Activated CD4-positive, alpha-beta T cell treated with anti-CD3 and anti-CD28 coated beads, Interleukin-2, amount 10 ng/mL, durations not matched to agents 24 days and 14 days (primary cell): ENCODE results near the gene RPL28. TPM values are rescaled to one million over a fixed set of nuclear protein-coding genes. Genes with fewer than 3 reads are reported as not detected.
"Not testable (repeated sequence)": the region's sequence is repeated elsewhere in the genome, so short reads cannot be mapped to it uniquely, and the experiment has no call there.

Experiments
- DNase-seq: peaks from one replicate; pipeline ENCODE4 v3.0.0; 2022
- H3K27ac Mint-ChIP-seq: one replicate; pipeline ENCODE4 v1.8.0; 2022; ENCODE audit warnings: mild to moderate bottlenecking, mixed read lengths
- H3K27me3 Mint-ChIP-seq: one replicate; pipeline ENCODE4 v1.8.0; 2022; ENCODE audit warnings: mixed read lengths
- H3K36me3 Mint-ChIP-seq: one replicate; pipeline ENCODE4 v1.8.0; 2022; ENCODE audit warnings: low read depth, mild to moderate bottlenecking, mixed read lengths
- H3K4me1 Mint-ChIP-seq: one replicate; pipeline ENCODE4 v1.8.0; 2021; ENCODE audit warnings: mixed read lengths
- H3K4me3 Mint-ChIP-seq: one replicate; pipeline ENCODE4 v1.8.0; 2022; ENCODE audit warnings: mild to moderate bottlenecking, moderate library complexity, mixed read lengths
- H3K9me3 Mint-ChIP-seq: one replicate; pipeline ENCODE4 v1.8.0; 2021; ENCODE audit warnings: mixed read lengths
- intact Hi-C: fragments of 100-400 bp; cut with micrococcal nuclease; formaldehyde crosslinking; loops from one replicate; pipeline ENCODE4 v1.15.1; 2023
- total RNA-seq: library from RNA; stranded (reverse); gene quantifications from 2 replicates; pipeline ENCODE4 v1.2.3, GENCODE V29; 2022

RPL28 gene
- total RNA-seq, 1 donor from 2014 or later: 1,992 TPM

GRCh38 chr19:55441319-55441691, 55.6 kb downstream of the RPL28 start:
- intact Hi-C loops: loop anchor here (5.0 kb wide), 1 partner anchor 279 kb away; no protein-coding TSS in a partner anchor
- Mint-ChIP-seq H3K27me3 (peaks cover 69% of the 10 kb centered on the region), H3K27ac (peak overlapping the region; percentile 3), H3K4me3 (peak overlapping the region; percentile 8), H3K9me3 (no peaks in the 10 kb centered on the region), H3K36me3 (peaks cover 2% of the 10 kb centered on the region), H3K4me1 (peaks cover 14% of the 10 kb centered on the region)
- DNase-seq: no peak

GRCh38 chr19:55441692-55442321, 56.1 kb downstream of the RPL28 start:
- H3K9me3 Mint-ChIP-seq: no peaks in the 10 kb centered on the region
- peaks cover 65% of the 10 kb centered on the region for H3K27me3 Mint-ChIP-seq
- H3K36me3 Mint-ChIP-seq: peaks cover 2% of the 10 kb centered on the region
- H3K27ac Mint-ChIP-seq: peak overlapping the region; percentile 3
- H3K4me3 Mint-ChIP-seq: peak overlapping the region; percentile 8
- peaks cover 14% of the 10 kb centered on the region for H3K4me1 Mint-ChIP-seq
- no peak for DNase-seq
- intact Hi-C loops: loop anchor here (5.0 kb wide), 1 partner anchor 280 kb away; no protein-coding TSS in a partner anchor

DNA sequence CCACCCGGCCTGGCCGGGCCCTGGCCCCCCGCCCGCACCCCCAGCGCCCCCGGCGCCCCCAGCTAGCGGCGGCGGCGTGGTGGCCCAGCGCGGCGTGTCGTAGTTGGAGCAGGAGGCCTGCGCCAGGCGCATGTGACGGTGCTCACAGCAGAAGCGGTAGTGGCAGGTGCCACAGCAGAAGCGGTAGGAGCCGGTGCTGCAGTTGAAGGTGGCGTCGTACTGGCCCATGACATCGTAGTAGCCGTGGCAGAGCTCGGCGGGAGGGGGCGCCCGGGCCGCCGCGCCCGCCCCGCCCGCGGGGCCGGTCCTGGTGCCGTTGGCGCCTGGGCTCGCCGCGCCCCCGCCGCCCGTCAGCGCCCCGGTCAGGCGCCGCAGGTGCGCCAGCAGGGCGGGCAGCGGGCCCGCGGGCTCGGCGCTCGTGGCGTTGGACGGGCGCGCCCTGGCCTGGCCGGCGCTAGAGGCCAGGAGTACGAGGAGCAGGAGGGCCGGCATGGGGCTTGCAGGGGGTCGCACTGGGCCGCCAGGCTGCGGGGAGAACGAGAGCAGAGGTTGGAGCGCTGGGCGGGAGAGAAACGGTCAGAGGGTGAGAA, 56.7 kb downstream of the RPL28 start:
- peaks cover 2% of the 10 kb centered on the region for H3K36me3 Mint-ChIP-seq

DNA sequence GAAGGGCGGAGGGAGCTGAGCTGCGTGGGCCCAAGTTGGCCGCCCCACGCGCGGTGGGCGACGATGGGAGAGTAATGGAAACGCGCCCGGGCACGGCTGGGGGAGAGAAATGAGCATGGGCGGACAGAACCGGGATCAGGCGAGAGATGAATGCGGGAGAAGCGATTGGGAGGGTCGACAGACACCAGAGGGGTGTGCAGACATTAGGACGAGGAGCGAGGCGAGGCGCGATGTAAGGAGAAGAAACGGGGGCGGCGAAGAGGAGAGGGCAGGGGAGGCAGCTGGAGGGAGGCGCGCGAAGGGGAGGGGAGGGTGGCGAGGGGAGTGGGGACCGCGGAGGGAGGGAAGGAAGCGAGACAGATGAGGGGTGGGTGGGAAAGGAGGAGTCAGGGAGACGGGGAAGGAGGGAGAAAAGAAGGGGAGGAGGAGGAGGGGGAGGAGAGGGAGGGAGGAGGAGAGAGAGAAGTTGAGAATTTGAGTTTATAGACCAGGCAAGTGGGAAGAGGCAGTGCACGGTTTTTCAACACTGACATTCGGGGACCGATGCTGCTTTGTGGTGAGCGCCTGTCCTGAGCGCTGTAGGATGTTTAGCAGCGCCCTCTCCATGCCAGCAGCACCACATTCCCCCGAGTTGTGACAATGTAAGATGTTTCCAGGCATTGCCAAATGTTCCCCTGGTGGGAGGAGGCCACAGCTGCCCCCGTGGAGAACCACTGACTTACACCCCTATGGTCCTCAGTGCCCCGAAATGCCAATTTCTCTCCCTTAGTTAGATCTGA, 57.5 kb downstream of the RPL28 start, which contains the start of gene SHISA7:
Gene SHISA7, minus strand, starts transcription at position 256 of the 779 bp plus-strand sequence. CDS start 437 bp downstream, outside the sequence.
- intact Hi-C loops: loop anchor here (5.0 kb wide), 1 partner anchor 281 kb away; no protein-coding TSS in a partner anchor
- Mint-ChIP-seq H3K27ac (no peak within 1 kb of the TSS), H3K36me3 (peaks cover 2% of the 10 kb centered on the region), H3K9me3 (no peaks in the 10 kb centered on the region), H3K4me3 (no peak within 1 kb of the TSS), H3K27me3 (peaks cover 58% of the 10 kb centered on the region), H3K4me1 (peaks cover 13% of the 10 kb centered on the region)
- DNase-seq: no peak

More for the DNA sequence above, 56.7 kb downstream of the RPL28 start:
- H3K4me3 Mint-ChIP-seq: no peak overlapping the region
- no peaks in the 10 kb centered on the region for H3K9me3 Mint-ChIP-seq
- no peak overlapping the region for H3K27ac Mint-ChIP-seq
- H3K4me1 Mint-ChIP-seq: peaks cover 13% of the 10 kb centered on the region
- peaks cover 59% of the 10 kb centered on the region for H3K27me3 Mint-ChIP-seq
- no peak for DNase-seq
- intact Hi-C loops: loop anchor here (5.0 kb wide), 1 partner anchor 280 kb away; no protein-coding TSS in a partner anchor

DNA sequence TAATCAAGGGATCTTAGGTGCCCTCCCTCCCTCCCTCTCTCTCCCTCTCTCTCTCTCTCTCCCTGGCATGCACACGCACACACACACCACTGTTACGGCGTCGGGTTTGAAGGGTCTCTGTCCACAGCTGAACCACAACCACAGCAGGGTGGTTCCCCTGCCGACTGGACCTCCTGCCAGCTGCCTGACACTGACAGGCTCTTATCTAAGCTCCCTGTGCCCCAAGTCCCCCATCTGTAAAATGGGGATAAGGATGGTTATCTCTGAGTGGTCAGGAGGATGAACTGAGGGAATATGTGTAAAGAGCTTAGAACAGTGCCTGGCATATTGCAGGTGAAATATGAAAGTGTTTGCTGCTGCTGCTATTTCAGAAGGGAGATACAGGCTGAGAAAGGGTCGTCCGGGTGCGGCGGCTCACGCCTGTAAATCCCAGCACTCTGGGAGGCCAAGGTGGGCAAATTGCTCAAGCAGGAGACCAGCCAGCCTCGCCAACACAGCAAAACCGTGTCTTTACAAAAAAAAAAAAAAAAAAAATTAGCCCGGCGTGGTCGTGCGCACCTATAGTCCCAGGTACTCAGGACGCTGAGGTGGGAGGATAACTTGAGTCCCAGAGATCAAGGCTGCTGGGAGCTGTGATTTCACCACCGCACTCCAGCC, 58.2 kb downstream of the RPL28 start:
- Mint-ChIP-seq H3K4me3 (no peak overlapping the region), H3K9me3 (no peaks in the 10 kb centered on the region), H3K36me3 (peaks cover 2% of the 10 kb centered on the region), H3K4me1 (peaks cover 13% of the 10 kb centered on the region), H3K27me3 (peaks cover 56% of the 10 kb centered on the region), H3K27ac (no peak overlapping the region)
- no peak for DNase-seq
- intact Hi-C loops: loop anchor here (5.0 kb wide), 1 partner anchor 282 kb away; no protein-coding TSS in a partner anchor

DNA sequence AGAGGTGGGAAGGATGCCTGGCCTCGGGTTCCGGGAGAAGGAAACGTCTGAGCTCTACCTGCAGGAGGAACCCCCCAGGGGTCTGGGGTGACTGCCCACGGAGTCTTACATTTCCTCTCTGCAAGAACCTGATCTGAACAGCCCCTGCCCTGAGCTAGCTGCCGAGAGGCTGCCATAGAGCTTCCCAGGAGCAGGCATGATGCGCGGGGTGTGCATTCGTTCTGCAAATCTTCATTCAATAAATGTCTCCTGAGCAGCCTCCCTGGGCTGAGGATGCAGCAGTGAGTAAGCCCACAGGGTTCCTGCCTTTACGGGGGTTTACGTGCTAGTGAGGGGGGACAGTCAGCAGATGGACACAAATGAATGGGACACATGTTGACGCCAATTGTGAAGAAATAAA, 58.9 kb downstream of the RPL28 start:
- no peak for DNase-seq
- Mint-ChIP-seq H3K27ac (no peak overlapping the region), H3K9me3 (no peaks in the 10 kb centered on the region), H3K4me1 (peaks cover 13% of the 10 kb centered on the region), H3K36me3 (peaks cover 2% of the 10 kb centered on the region), H3K27me3 (peaks cover 49% of the 10 kb centered on the region), H3K4me3 (no peak overlapping the region)
- intact Hi-C loops: loop anchor here (5.0 kb wide), 1 partner anchor 282 kb away; no protein-coding TSS in a partner anchor

GRCh38 chr19:55446060-55446459, 60.3 kb downstream of the RPL28 start:
- Mint-ChIP-seq H3K4me1 (peaks cover 9% of the 10 kb centered on the region), H3K27me3 (peaks cover 48% of the 10 kb centered on the region), H3K4me3 (no peak overlapping the region), H3K27ac (no peak overlapping the region), H3K36me3 (peaks cover under 1% of the 10 kb centered on the region), H3K9me3 (no peaks in the 10 kb centered on the region)
- DNase-seq: no peak
- intact Hi-C loops: no loop called here

DNA sequence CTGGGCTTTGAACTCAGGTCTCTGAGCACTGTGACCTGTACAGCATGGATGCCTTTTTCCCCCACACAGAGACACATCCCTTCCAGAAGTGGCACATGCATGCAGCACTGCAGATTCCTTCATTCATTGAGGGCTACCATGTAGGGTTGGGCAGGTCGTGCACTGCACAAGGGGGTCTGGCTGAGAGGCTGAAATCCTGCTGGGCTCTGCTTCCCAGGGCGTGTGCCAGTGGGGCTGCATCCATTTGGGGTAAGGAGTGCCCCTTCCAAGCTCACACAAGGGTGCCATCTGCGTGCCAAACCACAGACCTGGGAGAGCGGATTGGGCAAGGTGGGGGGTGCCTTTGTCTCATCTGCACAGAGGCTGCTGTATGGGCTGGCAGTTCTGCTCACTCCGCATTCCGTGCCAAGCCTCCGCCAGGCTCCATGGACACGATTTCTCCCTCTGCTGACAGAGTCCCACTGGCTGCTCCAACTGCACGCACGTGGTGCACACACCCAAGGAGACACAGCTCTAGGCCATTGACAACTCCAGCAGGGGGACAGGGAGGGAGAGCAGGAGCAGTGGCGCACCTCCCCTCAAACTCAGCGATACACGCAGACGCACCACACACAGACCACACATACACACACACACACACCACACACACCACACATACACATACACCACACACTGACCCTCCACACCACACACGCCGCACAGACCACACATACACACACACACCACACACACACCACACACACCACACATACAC, 61.9 kb downstream of the RPL28 start:
- DNase-seq: peak; percentile 62
- Mint-ChIP-seq H3K36me3 (no peaks in the 10 kb centered on the region), H3K27me3 (peaks cover 45% of the 10 kb centered on the region), H3K27ac (no peak overlapping the region), H3K4me1 (peaks cover 3% of the 10 kb centered on the region), H3K9me3 (no peaks in the 10 kb centered on the region), H3K4me3 (no peak overlapping the region)
- intact Hi-C loops: no loop called here

DNA sequence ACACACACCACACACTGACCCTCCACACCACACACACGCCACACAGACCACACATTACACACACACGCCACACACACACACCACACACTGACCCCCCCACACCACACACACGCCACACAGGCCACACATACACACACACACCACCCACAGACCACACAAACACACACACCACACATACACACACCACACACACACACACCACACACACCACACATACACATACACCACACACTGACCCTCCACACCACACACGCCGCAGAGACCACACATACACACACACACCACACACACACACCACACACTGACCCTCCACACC, 62.4 kb downstream of the RPL28 start:
- intact Hi-C loops, H3K36me3 Mint-ChIP-seq, DNase-seq, H3K9me3 Mint-ChIP-seq, H3K4me1 Mint-ChIP-seq, H3K27ac Mint-ChIP-seq, H3K4me3 Mint-ChIP-seq: not testable (repeated sequence)
- H3K27me3 Mint-ChIP-seq: peaks cover 45% of the 10 kb centered on the region

DNA sequence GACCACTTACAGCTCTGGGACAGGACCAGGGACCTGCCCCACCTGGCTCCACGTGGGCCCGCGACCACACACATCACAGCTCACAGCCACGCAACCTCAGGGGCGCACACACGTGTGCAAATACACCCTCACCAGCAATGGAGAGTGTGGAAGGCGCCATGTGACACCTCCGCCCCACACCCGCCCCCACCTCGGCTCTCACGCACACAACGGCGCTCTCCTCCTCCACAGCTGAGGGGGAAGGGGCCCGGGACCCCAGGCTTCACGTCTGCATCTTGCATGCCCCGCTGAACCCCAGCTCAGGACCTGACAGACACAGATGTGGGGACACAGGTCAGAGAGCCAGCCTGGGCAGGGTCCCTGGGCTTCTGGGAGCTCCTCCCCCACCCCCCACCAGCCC, 63.7 kb downstream of the RPL28 start:
- Mint-ChIP-seq H3K27ac (no peak overlapping the region), H3K27me3 (peaks cover 41% of the 10 kb centered on the region), H3K36me3 (peaks cover 6% of the 10 kb centered on the region), H3K4me1 (peaks cover 2% of the 10 kb centered on the region), H3K9me3 (no peaks in the 10 kb centered on the region), H3K4me3 (no peak overlapping the region)
- intact Hi-C loops: no loop called here
- DNase-seq: no peak

GRCh38 chr19:55451163-55451964, 65.6 kb downstream of the RPL28 start:
- DNase-seq: no peak
- Mint-ChIP-seq H3K27ac (no peak overlapping the region), H3K36me3 (peaks cover 9% of the 10 kb centered on the region), H3K27me3 (peaks cover 30% of the 10 kb centered on the region), H3K9me3 (no peaks in the 10 kb centered on the region), H3K4me3 (peak overlapping the region; percentile 47), H3K4me1 (peaks cover 5% of the 10 kb centered on the region)
- intact Hi-C loops: no loop called here

- Mint-ChIP-seq H3K4me3 (no peak overlapping the region), H3K4me1 (peaks cover 5% of the 10 kb centered on the region), H3K27me3 (peaks cover 30% of the 10 kb centered on the region), H3K36me3 (peaks cover 9% of the 10 kb centered on the region), H3K9me3 (no peaks in the 10 kb centered on the region), H3K27ac (no peak overlapping the region)
- intact Hi-C loops: no loop called here
- DNase-seq: no peak
Measured at GRCh38 chr19:55451965-55452748, 66.4 kb downstream of the RPL28 start.
